ENCODE data around the gene C1QTNF9. TPM values are rescaled to one million over a fixed set of nuclear protein-coding genes. Genes with fewer than 3 reads are reported as not detected.
"Not testable (repeated sequence)": the region's sequence is repeated elsewhere in the genome, so short reads cannot be mapped to it uniquely, and the experiment has no call there.

C1QTNF9 gene
- total RNA-seq, 1 donor from 2014 or later, result not detected

GRCh38 chr13:24356270-24356669 lies 46.9 kb downstream of the C1QTNF9 start:
- no peaks in the 10 kb centered on the region for H3K36me3 Mint-ChIP-seq
- H3K4me3 Mint-ChIP-seq, result no peak overlapping the region
- no peak overlapping the region for H2AFZ ChIP-seq (replicated peaks)
- peaks cover 2% of the 10 kb centered on the region for H3K4me1 Mint-ChIP-seq
- no peaks in the 10 kb centered on the region for H3K27me3 Mint-ChIP-seq (ENCODE audit: insufficient read depth, low read depth)
- TF ChIP-seq CTCF (IDR thresholded peaks at IDR 0.05), result no peak
- TF ChIP-seq EZH2 (IDR thresholded peaks at IDR 0.05), result no peak
- TF ChIP-seq EZH2phosphoT487 (IDR thresholded peaks at IDR 0.05), result no peak
- H3K36me3 ChIP-seq, result no peaks in the 10 kb centered on the region
- H4K20me1 ChIP-seq (ENCODE audit: low read depth), result no peaks in the 10 kb centered on the region
- no peak for DNase-seq (ENCODE audit: low spot score)
- no peaks in the 10 kb centered on the region for H3K9me3 Mint-ChIP-seq
- H3K27ac ChIP-seq, result no peak overlapping the region
- H3K27me3 ChIP-seq, result no peaks in the 10 kb centered on the region
- H3K79me2 ChIP-seq (ENCODE audit: low read depth), result no peaks in the 10 kb centered on the region
- peaks cover 5% of the 10 kb centered on the region for H3F3A ChIP-seq (ENCODE audit: low read depth)
- H3K4me1 ChIP-seq, result no peaks in the 10 kb centered on the region
- H3K4me3 ChIP-seq, result no peak overlapping the region
- no peaks in the 10 kb centered on the region for H3K9me3 ChIP-seq (ENCODE audit: low read depth)
- H3K27ac Mint-ChIP-seq, result no peak overlapping the region
- H3K9ac ChIP-seq, result no peak overlapping the region
- H3K4me2 ChIP-seq, result no peak overlapping the region

- no peaks in the 10 kb centered on the region for H3K9me3 Mint-ChIP-seq
- no peaks in the 10 kb centered on the region for H3K9me3 ChIP-seq (ENCODE audit: low read depth)
- H3K36me3 Mint-ChIP-seq, result no peaks in the 10 kb centered on the region
- peaks cover 3% of the 10 kb centered on the region for H3K4me1 Mint-ChIP-seq
- H3K27me3 ChIP-seq, result no peaks in the 10 kb centered on the region
- no peaks in the 10 kb centered on the region for H3K27me3 Mint-ChIP-seq (ENCODE audit: insufficient read depth, low read depth)
- no peaks in the 10 kb centered on the region for H4K20me1 ChIP-seq (ENCODE audit: low read depth)
- no peak for TF ChIP-seq CTCF (IDR thresholded peaks at IDR 0.05)
- no peak for TF ChIP-seq EZH2phosphoT487 (IDR thresholded peaks at IDR 0.05)
- TF ChIP-seq EZH2 (IDR thresholded peaks at IDR 0.05), result no peak
- DNase-seq (ENCODE audit: low spot score), result no peak
- H3K4me1 ChIP-seq, result no peaks in the 10 kb centered on the region
- no peak overlapping the region for H3K4me3 ChIP-seq
- no peak overlapping the region for H3K27ac ChIP-seq
- no peak overlapping the region for H3K4me2 ChIP-seq
- no peak overlapping the region for H3K9ac ChIP-seq
- no peak overlapping the region for H3K4me3 Mint-ChIP-seq
- H3K36me3 ChIP-seq, result no peaks in the 10 kb centered on the region
- no peak overlapping the region for H3K27ac Mint-ChIP-seq
- H3F3A ChIP-seq (ENCODE audit: low read depth), result peaks cover 5% of the 10 kb centered on the region
- H3K79me2 ChIP-seq (ENCODE audit: low read depth), result no peaks in the 10 kb centered on the region
- no peak overlapping the region for H2AFZ ChIP-seq (replicated peaks)
Measured at GRCh38 chr13:24356837-24357236, 47.5 kb downstream of the C1QTNF9 start.

- H3K9me3 Mint-ChIP-seq, result no peaks in the 10 kb centered on the region
- Histone ChIP-seq H3K4me3 (no peak overlapping the region), H3K27me3 (no peaks in the 10 kb centered on the region), H3K9ac (no peak overlapping the region), H3K9me3 (ENCODE audit: low read depth) (no peaks in the 10 kb centered on the region), H2AFZ (replicated peaks) (no peak overlapping the region), H3K79me2 (ENCODE audit: low read depth) (no peaks in the 10 kb centered on the region), H3K4me1 (no peaks in the 10 kb centered on the region), H4K20me1 (ENCODE audit: low read depth) (no peaks in the 10 kb centered on the region), H3F3A (ENCODE audit: low read depth) (peaks cover 5% of the 10 kb centered on the region), H3K36me3 (no peaks in the 10 kb centered on the region), H3K27ac (no peak overlapping the region), H3K4me2 (no peak overlapping the region)
- H3K4me1 Mint-ChIP-seq, result peaks cover 3% of the 10 kb centered on the region
- TF ChIP-seq CTCF (IDR thresholded peaks at IDR 0.05) (no peak), EZH2phosphoT487 (IDR thresholded peaks at IDR 0.05) (no peak), EZH2 (IDR thresholded peaks at IDR 0.05) (no peak)
- no peaks in the 10 kb centered on the region for H3K36me3 Mint-ChIP-seq
- H3K4me3 Mint-ChIP-seq, result no peak overlapping the region
- H3K27me3 Mint-ChIP-seq (ENCODE audit: insufficient read depth, low read depth), result peaks cover 2% of the 10 kb centered on the region
- no peak overlapping the region for H3K27ac Mint-ChIP-seq
- DNase-seq (ENCODE audit: low spot score), result no peak
Measured at GRCh38 chr13:24357756-24358155, 48.4 kb downstream of the C1QTNF9 start.

- not testable (repeated sequence) for H3K27ac Mint-ChIP-seq, H3K9me3 Mint-ChIP-seq
Measured at GRCh38 chr13:24358836-24359235, 49.5 kb downstream of the C1QTNF9 start.

GRCh38 chr13:24359252-24359651 lies 49.9 kb downstream of the C1QTNF9 start:
- not testable (repeated sequence) for H3K9me3 ChIP-seq (ENCODE audit: low read depth); H3K9ac ChIP-seq; DNase-seq (ENCODE audit: low spot score); H4K20me1 ChIP-seq (ENCODE audit: low read depth); H3K4me3 ChIP-seq; H3K4me1 ChIP-seq; H2AFZ ChIP-seq (replicated peaks); H3K27ac Mint-ChIP-seq; H3K27me3 Mint-ChIP-seq (ENCODE audit: insufficient read depth, low read depth); H3K79me2 ChIP-seq (ENCODE audit: low read depth); H3K27me3 ChIP-seq; H3F3A ChIP-seq (ENCODE audit: low read depth); H3K4me2 ChIP-seq; H3K4me1 Mint-ChIP-seq; H3K9me3 Mint-ChIP-seq; H3K36me3 Mint-ChIP-seq; H3K4me3 Mint-ChIP-seq; H3K36me3 ChIP-seq; H3K27ac ChIP-seq

More at GRCh38 chr13:24358836-24359235, 49.5 kb downstream of the C1QTNF9 start:
- not testable (repeated sequence) for H3K9ac ChIP-seq; H3F3A ChIP-seq (ENCODE audit: low read depth); H3K79me2 ChIP-seq (ENCODE audit: low read depth); H3K9me3 ChIP-seq (ENCODE audit: low read depth); H3K27me3 ChIP-seq; H3K27me3 Mint-ChIP-seq (ENCODE audit: insufficient read depth, low read depth); H3K4me2 ChIP-seq; H3K4me3 ChIP-seq; H4K20me1 ChIP-seq (ENCODE audit: low read depth); H3K4me1 ChIP-seq; H3K4me3 Mint-ChIP-seq; DNase-seq (ENCODE audit: low spot score); H3K27ac ChIP-seq; H2AFZ ChIP-seq (replicated peaks); H3K4me1 Mint-ChIP-seq; H3K36me3 ChIP-seq; H3K36me3 Mint-ChIP-seq
